HepG2 (cell line): ENCODE measurements around the gene INO80C. TPM values are rescaled to one million over a fixed set of nuclear protein-coding genes. Genes with fewer than 3 reads are reported as not detected.

Experiments used
- ARNTL ChIP-seq: sonication (generic); formaldehyde crosslinking; IDR thresholded peaks from 2 replicates; pipeline ENCODE4 v1.4.0; 2020; ENCODE audit warnings: mild to moderate bottlenecking, missing genetic modification reagents
- BRD4 ChIP-seq: sonication (generic); formaldehyde crosslinking; IDR thresholded peaks from 2 replicates; pipeline ENCODE4 v1.4.0; 2020; ENCODE audit warnings: missing genetic modification reagents
- CREB3 ChIP-seq: sonication (generic); formaldehyde crosslinking; IDR thresholded peaks from 2 replicates; pipeline ENCODE4 v1.5.0; 2020; ENCODE audit warnings: missing genetic modification reagents
- EED ChIP-seq: sonication (generic); formaldehyde crosslinking; IDR thresholded peaks from 2 replicates; pipeline ENCODE4 v1.5.0; 2020; ENCODE audit warnings: mild to moderate bottlenecking, missing genetic modification reagents
- FOXP1 ChIP-seq, 2 experiments: fragments of 450-650 bp in 1 of 2; IDR thresholded peaks; 2 replicates each; pipeline ENCODE4 v1.6.1; 2017 to 2018; ENCODE audit warnings: antibody characterized with exemption in 1 of 2
- GPN1 ChIP-seq: sonication (generic); formaldehyde crosslinking; IDR thresholded peaks from 2 replicates; pipeline ENCODE4 v1.5.1; 2020; ENCODE audit warnings: missing genetic modification reagents, borderline replicate concordance
- KDM5B ChIP-seq: sonication (generic); formaldehyde crosslinking; IDR thresholded peaks from 2 replicates; pipeline ENCODE4 v1.4.0; 2020; ENCODE audit warnings: missing genetic modification reagents, mild to moderate bottlenecking, borderline replicate concordance
- RERE ChIP-seq: IDR thresholded peaks from 2 replicates; pipeline ENCODE4 v1.6.1; 2016; ENCODE audit warnings: low read depth, missing genetic modification reagents, missing compliant biosample characterization
- REST ChIP-seq, 2 experiments: IDR thresholded peaks; 2 replicates each; pipeline ENCODE4 v1.6.1; 2011 to 2012; ENCODE audit warnings: low read length in 2 of 2, borderline replicate concordance in 1 of 2, low read depth in 1 of 2, mild to moderate bottlenecking in 1 of 2, moderate library complexity in 1 of 2
- SNAI1 ChIP-seq: sonication (generic); formaldehyde crosslinking; IDR thresholded peaks from 2 replicates; pipeline ENCODE4 v1.5.0; 2020; ENCODE audit warnings: mild to moderate bottlenecking, missing genetic modification reagents, borderline replicate concordance
- ZBTB1 ChIP-seq: sonication (generic); formaldehyde crosslinking; IDR thresholded peaks from 2 replicates; pipeline ENCODE4 v1.4.0; 2020; ENCODE audit warnings: missing genetic modification reagents, borderline replicate concordance
- ZBTB33 ChIP-seq: sonication (generic); formaldehyde crosslinking; IDR thresholded peaks from 2 replicates; pipeline ENCODE4 v1.4.0; 2020; ENCODE audit warnings: missing genetic modification reagents
- ZNF350 ChIP-seq: sonication (generic); formaldehyde crosslinking; IDR thresholded peaks from 2 replicates; pipeline ENCODE4 v1.4.0; 2020; ENCODE audit warnings: mild to moderate bottlenecking, low read depth, missing genetic modification reagents, borderline replicate concordance
- ZNF512 ChIP-seq: sonication (generic); formaldehyde crosslinking; IDR thresholded peaks from 2 replicates; pipeline ENCODE4 v1.4.0; 2020; ENCODE audit warnings: mild to moderate bottlenecking, missing genetic modification reagents
- ZNF577 ChIP-seq: sonication (generic); formaldehyde crosslinking; IDR thresholded peaks from 2 replicates; pipeline ENCODE4 v1.4.0; 2020; ENCODE audit warnings: mild to moderate bottlenecking, low read depth, missing genetic modification reagents, borderline replicate concordance
- ZSCAN9 ChIP-seq: IDR thresholded peaks from 2 replicates; pipeline ENCODE4 v1.6.1; 2016; ENCODE audit warnings: borderline replicate concordance
- polyA plus RNA-seq, 8 experiments: library from polyadenylated mRNA; depleted of rRNA in 3 of 8; stranded (reverse) in 7 of 8; unstranded in 1 of 8; fragments of >200 nt; fragmentation: Illumina TruSeq in 4 of 8; extraction: Trizol in 4 of 8; gene quantifications; 2 replicates each; pipeline versions ENCODE4 v1.2.1 to v1.2.3, GENCODE V29; 2011 to 2016; ENCODE audit warnings: low read depth in 4 of 8, missing spikeins in 1 of 8, mixed read lengths in 1 of 8; ENCODE audit not compliant: insufficient read depth in 1 of 8
- total RNA-seq, 5 experiments: library from RNA; depleted of rRNA; stranded (reverse); fragments of >200 nt; fragmentation: Illumina TruSeq; extraction: Trizol; gene quantifications; 2 replicates each; pipeline ENCODE4 v1.2.3, GENCODE V29; 2016; ENCODE audit warnings: low read depth in 1 of 5

The INO80C gene
- total and polyA plus RNA-seq, 2 of the 13 experiments (the other 11 are each of a cell fraction or from before 2014, with no cell fraction given), result 8.2 to 15.4 TPM

GRCh38 chr18:35501369-35501768 lies 3.6 kb upstream of the INO80C start (continued):
- TF ChIP-seq EED (no peak), ZNF512 (CRISPR knock-in tag) (no peak), KDM5B (no peak), ZNF577 (CRISPR knock-in tag) (no peak), ZNF350 (CRISPR knock-in tag) (no peak), ZBTB1 (CRISPR knock-in tag) (no peak), SNAI1 (CRISPR knock-in tag) (no peak), ARNTL (no peak), ZBTB33 (no peak), FOXP1 (IDR thresholded peaks at IDR 0.05) (no peak), FOXP1 (CRISPR knock-in tag; IDR thresholded peaks at IDR 0.05) (no peak), REST (IDR thresholded peaks at IDR 0.05; ENCODE audit: borderline replicate concordance in 1 of 2, low read depth in 1 of 2, low read length in 2 of 2) (peak in 1 of 2 experiments; percentile 81; a peak in 3 of 4 replicates), CREB3 (CRISPR knock-in tag) (no peak), BRD4 (CRISPR knock-in tag) (no peak), GPN1 (CRISPR knock-in tag) (no peak), RERE (no peak), ZSCAN9 (CRISPR knock-in tag) (no peak)
